Heart right ventricle (tissue), 16 donors: ENCODE measurements around the gene TRAPPC2B. TPM values are rescaled to one million over a fixed set of nuclear protein-coding genes. Genes with fewer than 3 reads are reported as not detected.

Experiments
- ATAC-seq, 8 donors: fragments of 200-7000 bp; cut with Tn5 transposase; one replicate each; pipeline ENCODE4 v1.9.1; 2020; ENCODE audit warnings: mild to moderate bottlenecking in 8 of 8, moderate library complexity in 8 of 8, moderate number of reproducible peaks in 1 of 8
- DNase-seq, 2 donors: peaks; one replicate each; pipeline ENCODE4 v3.0.0-alpha.2; 2020
- H3K27ac ChIP-seq, 10 donors: fragments of 200-600 bp; sonication (generic) in 2 of 10; one replicate each; pipeline versions ENCODE4 v1.5.0 to v1.8.0; 2020 to 2022; ENCODE audit warnings: mild to moderate bottlenecking in 3 of 10
- H3K27me3 ChIP-seq, 7 donors: fragments of 200-600 bp; one replicate each; pipeline ENCODE4 v1.8.0; 2021 to 2022; ENCODE audit warnings: mild to moderate bottlenecking in 2 of 7
- H3K36me3 ChIP-seq, 9 donors: fragments of 200-600 bp; sonication (generic) in 1 of 9; one replicate each; pipeline versions ENCODE4 v1.5.0 to v1.8.0; 2020 to 2022; ENCODE audit warnings: mild to moderate bottlenecking in 2 of 9
- H3K4me1 ChIP-seq, 9 donors: fragments of 200-600 bp; sonication (generic) in 1 of 9; one replicate each; pipeline versions ENCODE4 v1.5.0 to v1.8.0; 2020 to 2022; ENCODE audit warnings: mild to moderate bottlenecking in 4 of 9
- H3K4me3 ChIP-seq, 10 donors: fragments of 200-600 bp; sonication (generic) in 2 of 10; one replicate each; pipeline versions ENCODE4 v1.5.0 to v1.8.0; 2020 to 2022; ENCODE audit warnings: mild to moderate bottlenecking in 7 of 10, moderate library complexity in 2 of 10
- H3K9me3 ChIP-seq, 11 donors: fragments of 200-600 bp in 10 of 11; sonication (generic) in 2 of 11; one replicate each; pipeline versions ENCODE4 v1.5.0 to v1.8.0; 2013 to 2022; ENCODE audit warnings: mild to moderate bottlenecking in 2 of 11, control low read depth in 1 of 11, moderate library complexity in 1 of 11
- WGBS, 2 donors: extraction: QIAGEN DNeasy Blood & Tissue Kit; methylation state at CpG; one replicate each; pipeline ENCODE4 v1.1.7; 2013; ENCODE audit warnings: inconsistent platforms in 1 of 2; 5-methylcytosine and 5-hydroxymethylcytosine counted together
- intact Hi-C, 10 donors: fragments of 100-400 bp; cut with DNase I; formaldehyde crosslinking; loops; one replicate each; pipeline versions ENCODE4 v1.11.1 to v1.14.2; 2022
- polyA plus RNA-seq, 2 donors: library from polyadenylated mRNA; stranded (reverse); fragments of 200-250 nt; gene quantifications; one replicate each; pipeline ENCODE4 v1.2.3, GENCODE V29; 2013
- total RNA-seq, 10 donors: library from RNA; stranded (reverse); fragmentation: NEBNext Ultra II Directional in 3 of 10; extraction: Animal tissue kit (Norgen Biotek cat#: 25700) in 3 of 10; gene quantifications; one replicate each; pipeline versions ENCODE4 v1.2.1 to v1.2.4, GENCODE V29; 2021 to 2023
- TF ChIP-seq, protein P1 (sequence below), 9 donors: fragments of 200-600 bp; sonication (generic) in 2 of 9; IDR thresholded peaks; one replicate each; pipeline versions ENCODE4 v1.5.0 to v1.8.0; 2021 to 2022; ENCODE audit warnings: antibody characterized with exemption in 9 of 9, mild to moderate bottlenecking in 5 of 9, moderate library complexity in 1 of 9
- donor health status: Arrhythmogenic right ventricular cardiomyopathy.
- donor health status: ischemic (EF 13 %, LVEDD 7.1; RV severe dilation, severe dysfunction).
- donor health status: healthy with polysubstance abuse.
- donor health status: DM: no; HTN: yes; CAD: no.
- donor health status: DM: no; HTN: no; CAD: no.
- donor health status: ischemic (EF 25% LVEDD 6.9; RV normal size, moderate dysfunction).
- donor health status: ischemic (EF 25% LVEDD 5.7; RV mildly dilated, moderate dysfunction).
- donor health status: healthy.
- donor health status: DM: yes; HTN: yes; CAD: no.
- donor health status: Ischemic cardiomyopathy.
- donor health status: ischemic (EF 35%, LVEDD 5.7; RV mildly dilated, moderate dysfunction).
- donor health status: nonischemic (EF 11% LVEDD 7.7; RV severe dilation, severe dysfunction).
- donor health status: DM: yes; HTN: yes; CAD: no.
- donor health status: PGD.
- donor health status: ischemic (EF 29% LVEDD 5.4; RV normal size, mild dysfunction).
- donor health status: nonischemic (EF 23%, LVEDD 6.1; RV moderate dilation, normal function).

The TRAPPC2B gene
- total and polyA plus RNA-seq, 12 donors: 8.1 to 37.5 (median 12.3) TPM

DNA sequence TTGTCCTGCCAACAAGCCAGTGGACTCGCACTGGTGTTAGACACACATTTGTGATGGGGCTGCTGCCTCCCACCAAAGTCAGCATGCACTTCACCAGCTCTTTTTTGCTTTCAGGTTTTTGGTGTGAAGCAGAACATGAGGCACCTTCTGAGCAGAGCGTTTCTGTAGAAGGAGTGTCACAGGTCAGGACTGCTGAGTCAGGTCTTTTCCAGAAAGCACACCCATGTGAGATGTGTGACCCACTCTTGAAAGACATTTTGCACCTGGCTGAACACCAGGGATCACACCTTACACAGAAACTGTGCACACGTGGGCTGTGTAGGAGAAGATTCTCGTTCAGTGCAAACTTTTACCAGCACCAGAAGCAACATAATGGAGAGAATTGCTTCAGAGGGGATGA is 7.4 kb upstream of the TRAPPC2B start:
- no peak for DNase-seq
- H3K27ac ChIP-seq: peak overlapping the region in 1 of 10 donors; percentile 40
- H3K36me3 ChIP-seq: peaks cover 0 to 79% (median 50%) of the 10 kb centered on the region in 9 donors
- intact Hi-C loops: loop anchor here in 2 of 10 donors (5.0 kb wide), 1 partner anchor 74 kb away; the partner anchor contains the start of gene ZNF460 (in 2 of the 2)
- H3K4me3 ChIP-seq: no peak overlapping the region
- WGBS, 2 donors: 78 to 92% methylated on average over 4 of the region's 4 CpGs
- no peaks in the 10 kb centered on the region for H3K27me3 ChIP-seq
- peaks cover 0 to 39% (median 25%) of the 10 kb centered on the region in 9 donors for H3K4me1 ChIP-seq
- peaks cover 0 to 70% (median 3%) of the 10 kb centered on the region in 11 donors for H3K9me3 ChIP-seq
- ATAC-seq: no peak
- TF ChIP-seq, protein P1, sequence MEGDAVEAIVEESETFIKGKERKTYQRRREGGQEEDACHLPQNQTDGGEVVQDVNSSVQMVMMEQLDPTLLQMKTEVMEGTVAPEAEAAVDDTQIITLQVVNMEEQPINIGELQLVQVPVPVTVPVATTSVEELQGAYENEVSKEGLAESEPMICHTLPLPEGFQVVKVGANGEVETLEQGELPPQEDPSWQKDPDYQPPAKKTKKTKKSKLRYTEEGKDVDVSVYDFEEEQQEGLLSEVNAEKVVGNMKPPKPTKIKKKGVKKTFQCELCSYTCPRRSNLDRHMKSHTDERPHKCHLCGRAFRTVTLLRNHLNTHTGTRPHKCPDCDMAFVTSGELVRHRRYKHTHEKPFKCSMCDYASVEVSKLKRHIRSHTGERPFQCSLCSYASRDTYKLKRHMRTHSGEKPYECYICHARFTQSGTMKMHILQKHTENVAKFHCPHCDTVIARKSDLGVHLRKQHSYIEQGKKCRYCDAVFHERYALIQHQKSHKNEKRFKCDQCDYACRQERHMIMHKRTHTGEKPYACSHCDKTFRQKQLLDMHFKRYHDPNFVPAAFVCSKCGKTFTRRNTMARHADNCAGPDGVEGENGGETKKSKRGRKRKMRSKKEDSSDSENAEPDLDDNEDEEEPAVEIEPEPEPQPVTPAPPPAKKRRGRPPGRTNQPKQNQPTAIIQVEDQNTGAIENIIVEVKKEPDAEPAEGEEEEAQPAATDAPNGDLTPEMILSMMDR (IDR thresholded peaks at IDR 0.05): no peak

DNA sequence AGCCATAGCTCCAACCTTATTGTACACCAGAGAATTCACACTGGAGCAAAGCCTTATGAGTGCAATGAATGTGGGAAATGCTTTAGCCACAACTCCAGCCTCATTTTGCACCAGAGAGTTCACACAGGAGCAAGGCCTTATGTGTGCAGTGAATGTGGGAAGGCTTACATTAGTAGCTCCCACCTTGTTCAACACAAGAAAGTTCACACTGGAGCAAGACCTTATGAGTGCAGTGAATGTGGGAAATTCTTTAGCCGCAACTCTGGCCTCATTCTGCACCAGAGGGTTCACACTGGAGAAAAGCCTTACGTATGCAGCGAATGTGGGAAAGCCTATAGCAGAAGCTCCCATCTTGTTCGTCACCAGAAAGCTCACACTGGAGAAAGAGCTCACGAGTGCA is 5.9 kb upstream of the TRAPPC2B start:
- peaks cover 0 to 81% (median 3%) of the 10 kb centered on the region in 11 donors for H3K9me3 ChIP-seq
- TF ChIP-seq, protein P1 (IDR thresholded peaks at IDR 0.05): no peak
- H3K27ac ChIP-seq: no peak overlapping the region
- intact Hi-C loops: loop anchor here in 2 of 10 donors (5.0 kb wide), 1 partner anchor 75 kb away; the partner anchor contains the start of gene ZNF460 (in 2 of the 2)
- no peak overlapping the region for H3K4me3 ChIP-seq
- peaks cover 0 to 78% (median 50%) of the 10 kb centered on the region in 9 donors for H3K36me3 ChIP-seq
- no peaks in the 10 kb centered on the region for H3K27me3 ChIP-seq
- no peak for DNase-seq
- ATAC-seq: no peak
- WGBS, 2 donors: 97 to 98% methylated on average over 5 of the region's 5 CpGs
- peaks cover 0 to 44% (median 29%) of the 10 kb centered on the region in 9 donors for H3K4me1 ChIP-seq

DNA sequence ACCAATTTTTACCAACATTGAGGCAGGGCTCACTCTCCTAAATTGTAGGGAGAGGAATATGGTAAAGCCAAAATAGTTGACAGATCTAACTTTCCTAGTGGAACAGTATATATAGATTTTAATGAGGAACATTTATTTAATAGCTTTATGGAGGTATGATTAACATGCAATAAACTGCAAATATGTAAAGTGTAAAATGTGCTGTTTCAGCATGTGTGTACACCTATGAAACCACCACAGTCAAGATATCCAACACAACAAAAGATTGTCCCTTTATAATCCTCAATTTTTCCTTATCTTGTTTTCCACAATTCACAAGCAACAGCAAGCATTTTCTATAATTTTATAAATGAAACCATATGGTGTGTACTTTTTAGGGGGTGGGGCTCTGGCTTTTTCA is 4.1 kb upstream of the TRAPPC2B start:
- Histone ChIP-seq H3K36me3 (peaks cover 0 to 59% (median 46%) of the 10 kb centered on the region in 9 donors), H3K4me1 (peaks cover 4 to 36% (median 26%) of the 10 kb centered on the region in 9 donors), H3K27me3 (no peaks in the 10 kb centered on the region), H3K4me3 (no peak overlapping the region), H3K9me3 (peaks cover 0 to 83% (median 3%) of the 10 kb centered on the region in 11 donors), H3K27ac (no peak overlapping the region)
- intact Hi-C loops: loop anchor here in 2 of 10 donors (5.0 kb wide), 1 partner anchor 77 kb away; the partner anchor contains the start of gene ZNF460 (in 2 of the 2)
- TF ChIP-seq, protein P1 (IDR thresholded peaks at IDR 0.05): no peak
- ATAC-seq (no peak), DNase-seq (no peak)

DNA sequence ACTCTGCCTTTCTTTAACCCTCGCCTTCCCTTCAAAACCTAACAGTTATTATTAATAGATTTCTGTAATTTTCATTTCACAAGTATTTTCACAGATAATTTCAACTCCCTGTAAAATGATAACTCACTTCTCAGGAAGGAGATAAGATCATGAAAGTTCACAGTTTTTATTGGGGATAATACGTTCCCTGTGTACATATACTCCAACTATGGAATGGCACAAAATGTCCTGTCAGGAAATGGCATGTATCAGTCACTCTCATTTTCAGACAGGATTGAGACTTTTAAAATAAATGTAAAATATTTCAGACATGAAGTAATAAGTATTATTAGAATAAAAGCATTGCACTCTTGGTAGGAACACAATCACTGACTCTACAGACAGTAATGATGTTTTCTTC is 932 bp upstream of the TRAPPC2B start:
- intact Hi-C loops: loop anchor here in 4 of 10 donors (2.0 to 10.0 kb wide), 3 partner anchors 26 to 688 kb away; partner anchors contain the start of genes ZNF548 (in 2 of the 4), ZNF460 (in 1 of the 4) and ZNF835 (in 1 of the 4)
- TF ChIP-seq, protein P1 (IDR thresholded peaks at IDR 0.05): no peak
- Histone ChIP-seq H3K9me3 (peaks cover 0 to 77% (median 0%) of the 10 kb centered on the region in 11 donors), H3K27ac (peak overlapping the region; percentile 61 to 99 (median 96)), H3K4me1 (peaks cover 4 to 52% (median 28%) of the 10 kb centered on the region in 9 donors), H3K4me3 (peak overlapping the region in 9 of 10 donors; percentile 25 to 94 (median 81)), H3K27me3 (no peaks in the 10 kb centered on the region), H3K36me3 (peaks cover 0 to 42% (median 14%) of the 10 kb centered on the region in 9 donors)
- 70% methylated on average over 2 of the region's 2 CpGs for WGBS, 2 donors
- no peak for ATAC-seq
- DNase-seq: no peak
